Measurements from ENCODE around the gene RASGRF2. TPM values are rescaled to one million over a fixed set of nuclear protein-coding genes. Genes with fewer than 3 reads are reported as not detected.

Gene RASGRF2
- polyA plus RNA-seq, 4 donors = 0.54 to 3.0 (median 1.5) TPM

DNA sequence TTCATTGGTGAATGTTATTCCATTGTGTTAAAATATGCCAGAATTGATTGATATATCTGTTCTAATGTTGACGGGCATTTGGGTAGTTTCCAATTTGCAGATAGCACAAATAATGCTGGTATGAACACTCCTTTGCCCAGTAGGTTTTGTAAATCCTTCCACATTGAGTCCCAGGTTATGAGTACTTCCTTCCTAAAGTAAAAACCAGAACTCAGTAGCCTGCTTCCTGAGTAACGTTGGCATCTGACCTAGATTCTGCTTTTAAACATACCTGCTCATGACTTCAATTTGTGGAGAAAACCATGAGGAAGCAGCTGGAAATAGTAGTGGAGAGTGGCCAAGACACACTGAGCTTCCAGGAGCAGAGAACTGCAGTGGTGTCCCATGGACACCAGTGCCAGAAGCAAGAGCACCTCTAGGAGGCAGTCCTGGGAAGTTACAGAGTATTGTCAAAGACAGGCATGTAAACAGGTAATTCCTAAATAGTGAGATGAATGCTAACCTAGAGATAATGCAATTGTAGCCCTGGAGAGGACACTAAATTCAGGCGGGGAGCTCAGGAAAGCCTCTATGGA lies 24.3 kb upstream of the RASGRF2 start:
- FAIRE-seq (no peak), DNase-seq (peak in 1 of 2 donors; percentile 11)
- H3K9me3 ChIP-seq (ENCODE audit: control insufficient read depth in 2 of 2, insufficient read depth in 1 of 2, low read depth in 1 of 2, low read length in 1 of 2) = no peaks in the 10 kb centered on the region
- H3K4me3 ChIP-seq (ENCODE audit: low read depth in 1 of 3, low read length in 3 of 3) = no peak overlapping the region
- WGBS, 3 donors = 59 to 67% (median 63%) methylated on average over 3 of the region's 3 CpGs
- no peaks in the 10 kb centered on the region for H3K36me3 ChIP-seq (ENCODE audit: control insufficient read depth in 3 of 3, insufficient read depth in 2 of 3, low read depth in 1 of 3, low read length in 3 of 3)
- H3K27ac ChIP-seq (ENCODE audit: low read depth in 1 of 3, low read length in 2 of 3) = no peak overlapping the region
- no peaks in the 10 kb centered on the region for H3K27me3 ChIP-seq (ENCODE audit: control insufficient read depth in 3 of 3, insufficient read depth in 3 of 3, low read length in 3 of 3)
- H3K4me1 ChIP-seq (ENCODE audit: control insufficient read depth in 3 of 3, insufficient read depth in 2 of 3, low read depth in 1 of 3, low read length in 2 of 3) = no peaks in the 10 kb centered on the region

DNA sequence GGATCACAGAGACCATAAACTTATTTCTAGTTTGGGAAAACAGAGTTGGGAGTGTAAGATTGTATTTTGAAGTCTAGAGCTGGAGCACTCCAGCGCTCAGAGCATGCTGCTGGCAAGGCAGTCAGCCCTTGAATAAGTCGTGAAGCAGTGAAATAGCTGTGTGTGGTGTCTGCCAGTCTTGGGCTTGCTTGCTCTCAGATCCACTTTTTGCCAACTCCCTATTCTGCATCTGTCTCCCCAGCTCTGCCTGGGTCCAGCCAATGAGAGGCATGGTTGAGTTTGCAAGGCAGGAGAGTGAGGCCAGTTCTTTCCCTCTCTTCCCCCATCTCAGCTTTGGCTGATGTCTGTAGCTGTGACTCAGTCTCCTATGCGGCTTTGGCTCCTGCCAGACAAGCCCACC lies 23.3 kb upstream of the RASGRF2 start:
- Histone ChIP-seq H3K27me3 (ENCODE audit: control insufficient read depth in 3 of 3, insufficient read depth in 3 of 3, low read length in 3 of 3) (no peaks in the 10 kb centered on the region), H3K27ac (ENCODE audit: low read depth in 1 of 3, low read length in 2 of 3) (no peak overlapping the region), H3K36me3 (ENCODE audit: control insufficient read depth in 3 of 3, insufficient read depth in 2 of 3, low read depth in 1 of 3, low read length in 3 of 3) (no peaks in the 10 kb centered on the region), H3K4me3 (ENCODE audit: low read depth in 1 of 3, low read length in 3 of 3) (no peak overlapping the region), H3K4me1 (ENCODE audit: control insufficient read depth in 3 of 3, insufficient read depth in 2 of 3, low read depth in 1 of 3, low read length in 2 of 3) (no peaks in the 10 kb centered on the region), H3K9me3 (ENCODE audit: control insufficient read depth in 2 of 2, insufficient read depth in 1 of 2, low read depth in 1 of 2, low read length in 1 of 2) (no peaks in the 10 kb centered on the region)
- 91 to 94% (median 93%) methylated on average over 3 of the region's 3 CpGs for WGBS, 3 donors
- DNase-seq (no peak), FAIRE-seq (no peak)

DNA sequence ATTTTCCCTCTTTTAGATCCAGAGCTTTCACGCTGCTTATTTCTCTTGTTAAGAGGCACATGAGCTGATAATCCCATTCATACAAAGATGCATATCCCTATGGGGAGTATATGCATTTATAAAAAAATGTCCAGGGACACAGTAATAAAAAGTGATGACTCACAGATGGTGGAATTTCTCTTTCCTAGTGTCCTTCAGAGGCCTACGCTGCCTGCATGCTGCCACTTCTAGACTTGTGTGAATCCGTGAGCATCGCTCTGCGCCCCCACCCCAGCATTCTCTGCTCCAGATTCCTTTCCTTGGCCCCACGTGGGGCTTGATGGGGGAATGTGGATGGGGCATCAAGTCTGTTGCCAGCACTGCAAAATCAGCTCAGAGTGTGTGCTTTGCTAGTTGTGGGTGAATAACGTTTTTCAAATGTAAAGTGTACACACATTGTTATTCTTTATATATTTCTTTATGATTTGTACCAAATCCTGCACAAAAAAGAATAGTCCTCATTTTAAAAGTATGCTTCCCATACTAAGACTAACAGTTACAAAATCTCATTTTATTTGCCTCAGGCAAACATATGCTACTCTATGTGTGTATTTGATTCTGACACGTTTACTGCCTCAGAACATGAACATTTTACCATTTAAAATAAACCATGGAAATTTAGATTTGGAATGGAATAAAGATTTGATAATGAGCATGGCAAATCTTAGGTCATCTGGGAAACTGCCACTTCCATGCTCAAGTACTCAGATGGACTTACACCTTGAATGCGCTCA lies 22.4 kb upstream of the RASGRF2 start:
- no peaks in the 10 kb centered on the region for H3K4me1 ChIP-seq (ENCODE audit: control insufficient read depth in 3 of 3, insufficient read depth in 2 of 3, low read depth in 1 of 3, low read length in 2 of 3)
- H3K27me3 ChIP-seq (ENCODE audit: control insufficient read depth in 3 of 3, insufficient read depth in 3 of 3, low read length in 3 of 3) = no peaks in the 10 kb centered on the region
- H3K27ac ChIP-seq (ENCODE audit: low read depth in 1 of 3, low read length in 2 of 3) = no peak overlapping the region
- no peaks in the 10 kb centered on the region for H3K36me3 ChIP-seq (ENCODE audit: control insufficient read depth in 3 of 3, insufficient read depth in 2 of 3, low read depth in 1 of 3, low read length in 3 of 3)
- no peaks in the 10 kb centered on the region for H3K9me3 ChIP-seq (ENCODE audit: control insufficient read depth in 2 of 2, insufficient read depth in 1 of 2, low read depth in 1 of 2, low read length in 1 of 2)
- FAIRE-seq (no peak), DNase-seq (no peak)
- no peak overlapping the region for H3K4me3 ChIP-seq (ENCODE audit: low read depth in 1 of 3, low read length in 3 of 3)
- WGBS, 3 donors = 77 to 85% (median 82%) methylated on average over 9 of the region's 9 CpGs

DNA sequence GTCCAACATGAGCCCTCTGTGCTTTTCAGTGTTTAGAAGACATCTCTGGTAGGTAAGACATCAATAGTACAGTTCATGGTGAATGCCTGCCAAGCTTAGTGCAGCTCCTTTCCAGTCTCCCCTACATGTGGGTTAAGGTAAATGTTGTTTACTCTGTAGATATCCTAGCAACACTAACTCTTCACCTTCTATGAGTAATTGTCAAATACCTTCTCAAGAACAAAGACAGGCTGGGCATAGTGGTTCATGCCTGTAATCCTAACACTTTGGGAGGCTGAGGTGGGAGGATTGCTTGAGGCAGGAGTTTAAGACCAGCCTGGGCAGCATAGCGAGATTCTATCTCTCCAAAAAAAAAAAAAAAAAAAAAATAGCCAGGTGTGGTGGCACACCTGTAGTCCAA lies 18.7 kb upstream of the RASGRF2 start:
- H3K4me1 ChIP-seq (ENCODE audit: control insufficient read depth in 3 of 3, insufficient read depth in 2 of 3, low read depth in 1 of 3, low read length in 2 of 3) = no peaks in the 10 kb centered on the region
- no peaks in the 10 kb centered on the region for H3K36me3 ChIP-seq (ENCODE audit: control insufficient read depth in 3 of 3, insufficient read depth in 2 of 3, low read depth in 1 of 3, low read length in 3 of 3)
- no peak overlapping the region for H3K27ac ChIP-seq (ENCODE audit: low read depth in 1 of 3, low read length in 2 of 3)
- DNase-seq (no peak), FAIRE-seq (no peak)
- 82 to 89% (median 86%) methylated on average over 1 of the region's 1 CpG for WGBS, 3 donors
- no peaks in the 10 kb centered on the region for H3K27me3 ChIP-seq (ENCODE audit: control insufficient read depth in 3 of 3, insufficient read depth in 3 of 3, low read length in 3 of 3)
- no peak overlapping the region for H3K4me3 ChIP-seq (ENCODE audit: low read depth in 1 of 3, low read length in 3 of 3)
- H3K9me3 ChIP-seq (ENCODE audit: control insufficient read depth in 2 of 2, insufficient read depth in 1 of 2, low read depth in 1 of 2, low read length in 1 of 2) = no peaks in the 10 kb centered on the region

DNA sequence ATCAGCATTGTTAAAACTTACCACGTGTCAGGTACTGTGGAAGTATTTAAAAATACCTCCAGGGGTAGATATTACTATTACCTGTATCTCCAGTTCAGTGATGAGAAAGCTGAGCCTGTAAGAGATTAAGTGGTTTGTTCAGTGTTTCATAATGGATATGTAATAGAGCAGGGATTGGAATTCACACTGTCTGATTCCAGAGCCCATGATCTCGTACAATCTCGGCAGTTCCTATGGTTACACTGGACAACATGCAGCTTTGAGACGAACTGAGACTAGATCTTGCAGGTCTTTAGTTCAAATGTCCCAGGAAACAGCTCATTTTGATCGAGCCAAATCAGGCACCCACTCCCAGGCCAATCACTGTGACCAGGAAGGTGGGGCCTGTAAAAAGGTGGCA lies 8.8 kb upstream of the RASGRF2 start:
- DNase-seq = no peak
- peaks cover 0 to 3% (median 3%) of the 10 kb centered on the region in 3 donors for H3K27me3 ChIP-seq (ENCODE audit: control insufficient read depth in 3 of 3, insufficient read depth in 3 of 3, low read length in 3 of 3)
- H3K9me3 ChIP-seq (ENCODE audit: control insufficient read depth in 2 of 2, insufficient read depth in 1 of 2, low read depth in 1 of 2, low read length in 1 of 2) = no peaks in the 10 kb centered on the region
- WGBS, 3 donors = 83 to 89% (median 84%) methylated on average over 5 of the region's 5 CpGs
- no peaks in the 10 kb centered on the region for H3K36me3 ChIP-seq (ENCODE audit: control insufficient read depth in 3 of 3, insufficient read depth in 2 of 3, low read depth in 1 of 3, low read length in 3 of 3)
- FAIRE-seq = no peak
- no peak overlapping the region for H3K4me3 ChIP-seq (ENCODE audit: low read depth in 1 of 3, low read length in 3 of 3)
- H3K27ac ChIP-seq (ENCODE audit: low read depth in 1 of 3, low read length in 2 of 3) = no peak overlapping the region
- H3K4me1 ChIP-seq (ENCODE audit: control insufficient read depth in 3 of 3, insufficient read depth in 2 of 3, low read depth in 1 of 3, low read length in 2 of 3) = no peaks in the 10 kb centered on the region

DNA sequence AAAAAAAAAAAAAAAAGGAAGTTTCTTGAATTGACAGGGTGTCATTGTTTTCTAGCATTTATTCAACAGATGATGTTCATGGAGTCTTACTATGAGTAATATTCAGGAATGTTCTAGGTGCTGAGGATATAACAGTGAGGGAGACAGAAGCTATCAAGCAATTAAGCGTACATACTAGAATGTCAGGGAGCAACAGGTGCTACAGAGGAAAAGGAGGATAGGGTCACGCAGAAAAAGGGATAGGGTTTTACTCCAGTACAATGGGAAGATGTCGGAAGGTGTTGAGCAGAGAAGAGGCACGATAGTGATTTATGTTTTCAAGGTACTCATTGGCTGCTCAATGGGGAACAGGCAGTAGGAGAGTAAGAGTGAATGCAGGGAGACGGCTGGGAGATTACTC lies 6.6 kb upstream of the RASGRF2 start:
- Histone ChIP-seq H3K9me3 (ENCODE audit: control insufficient read depth in 2 of 2, insufficient read depth in 1 of 2, low read depth in 1 of 2, low read length in 1 of 2) (no peaks in the 10 kb centered on the region), H3K27me3 (ENCODE audit: control insufficient read depth in 3 of 3, insufficient read depth in 3 of 3, low read length in 3 of 3) (peaks cover 3 to 6% (median 3%) of the 10 kb centered on the region in 3 donors), H3K27ac (ENCODE audit: low read depth in 1 of 3, low read length in 2 of 3) (no peak overlapping the region), H3K4me1 (ENCODE audit: control insufficient read depth in 3 of 3, insufficient read depth in 2 of 3, low read depth in 1 of 3, low read length in 2 of 3) (no peaks in the 10 kb centered on the region), H3K36me3 (ENCODE audit: control insufficient read depth in 3 of 3, insufficient read depth in 2 of 3, low read depth in 1 of 3, low read length in 3 of 3) (no peaks in the 10 kb centered on the region), H3K4me3 (ENCODE audit: low read depth in 1 of 3, low read length in 3 of 3) (no peak overlapping the region)
- DNase-seq (no peak), FAIRE-seq (no peak)
- 84 to 92% (median 92%) methylated on average over 5 of the region's 5 CpGs for WGBS, 3 donors

DNA sequence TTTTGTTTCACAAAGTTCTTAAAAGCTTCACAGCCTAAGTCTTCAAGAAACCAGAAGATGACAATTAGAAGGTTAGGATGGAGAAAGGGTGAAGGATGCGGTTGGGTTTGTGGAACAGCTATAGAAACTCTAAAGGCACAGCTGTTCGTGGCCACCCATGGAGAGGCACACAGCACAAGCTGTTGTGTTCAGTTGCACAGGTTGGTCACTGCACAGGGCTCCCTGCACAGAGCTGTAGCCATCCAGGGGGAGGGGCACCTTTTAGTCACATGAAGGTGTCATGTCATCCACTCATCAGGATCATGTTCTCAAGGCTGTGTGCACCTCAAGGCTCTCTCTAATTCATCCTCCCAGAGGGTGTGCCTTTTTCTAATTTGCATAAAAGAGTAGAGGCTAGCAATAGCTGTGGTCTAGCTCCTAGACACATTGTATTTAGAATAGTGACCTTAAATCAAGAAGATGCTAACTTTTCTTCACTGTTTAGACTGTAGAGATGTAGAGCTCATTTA lies 5.0 kb upstream of the RASGRF2 start:
- Histone ChIP-seq H3K4me3 (ENCODE audit: low read depth in 1 of 3, low read length in 3 of 3) (no peak overlapping the region), H3K9me3 (ENCODE audit: control insufficient read depth in 2 of 2, insufficient read depth in 1 of 2, low read depth in 1 of 2, low read length in 1 of 2) (no peaks in the 10 kb centered on the region), H3K27me3 (ENCODE audit: control insufficient read depth in 3 of 3, insufficient read depth in 3 of 3, low read length in 3 of 3) (peaks cover 3 to 15% (median 3%) of the 10 kb centered on the region in 3 donors), H3K4me1 (ENCODE audit: control insufficient read depth in 3 of 3, insufficient read depth in 2 of 3, low read depth in 1 of 3, low read length in 2 of 3) (peaks cover 0 to 3% (median 0%) of the 10 kb centered on the region in 3 donors), H3K36me3 (ENCODE audit: control insufficient read depth in 3 of 3, insufficient read depth in 2 of 3, low read depth in 1 of 3, low read length in 3 of 3) (no peaks in the 10 kb centered on the region), H3K27ac (ENCODE audit: low read depth in 1 of 3, low read length in 2 of 3) (no peak overlapping the region)
- no peak for DNase-seq
- 78 to 86% (median 83%) methylated on average over 2 of the region's 2 CpGs for WGBS, 3 donors
- FAIRE-seq = no peak

DNA sequence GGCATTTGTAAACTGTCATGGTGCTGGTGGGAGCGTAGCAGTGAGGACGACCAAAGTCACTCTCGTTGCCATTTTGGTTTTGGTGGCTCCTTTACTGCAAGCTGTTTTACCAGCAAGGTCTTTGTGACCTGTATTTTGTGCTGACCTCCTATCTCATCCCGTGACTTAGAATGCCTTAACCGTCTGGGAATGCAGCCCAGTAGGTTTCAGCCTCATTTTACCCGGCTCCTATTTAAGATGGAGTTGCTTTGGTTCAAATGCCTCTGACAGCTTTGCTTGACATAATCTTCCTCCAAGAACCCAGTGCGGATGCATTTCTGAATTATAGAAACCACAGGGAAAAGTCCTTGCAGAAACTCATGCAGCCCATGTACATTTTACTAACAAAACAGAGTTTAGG lies 3.9 kb upstream of the RASGRF2 start:
- FAIRE-seq = no peak
- H3K4me3 ChIP-seq (ENCODE audit: low read depth in 1 of 3, low read length in 3 of 3) = no peak overlapping the region
- 75 to 87% (median 81%) methylated on average over 7 of the region's 7 CpGs for WGBS, 3 donors

More for the DNA sequence above, 3.9 kb upstream of the RASGRF2 start:
- H3K27me3 ChIP-seq (ENCODE audit: control insufficient read depth in 3 of 3, insufficient read depth in 3 of 3, low read length in 3 of 3) = peaks cover 3 to 21% (median 3%) of the 10 kb centered on the region in 3 donors
- H3K9me3 ChIP-seq (ENCODE audit: control insufficient read depth in 2 of 2, insufficient read depth in 1 of 2, low read depth in 1 of 2, low read length in 1 of 2) = no peaks in the 10 kb centered on the region
- DNase-seq = no peak
- no peaks in the 10 kb centered on the region for H3K36me3 ChIP-seq (ENCODE audit: control insufficient read depth in 3 of 3, insufficient read depth in 2 of 3, low read depth in 1 of 3, low read length in 3 of 3)
- H3K27ac ChIP-seq (ENCODE audit: low read depth in 1 of 3, low read length in 2 of 3) = no peak overlapping the region
- H3K4me1 ChIP-seq (ENCODE audit: control insufficient read depth in 3 of 3, insufficient read depth in 2 of 3, low read depth in 1 of 3, low read length in 2 of 3) = peaks cover 0 to 7% (median 0%) of the 10 kb centered on the region in 3 donors

Measured in small intestine (tissue), 7 donors.